NOMO-1 treated with dmso at 0.1 percent for 144 hours (cell line): ENCODE results near the gene SCN9A.
"Not testable (repeated sequence)": the region's sequence is repeated elsewhere in the genome, so short reads cannot be mapped to it uniquely, and the experiment has no call there.

ENCODE experiments used
- DNase-seq: peaks from one replicate; lab custom pipeline; 2025; ENCODE audit not compliant: unreplicated experiment; lab: John Stamatoyannopoulos, UW

SCN9A gene

DNA sequence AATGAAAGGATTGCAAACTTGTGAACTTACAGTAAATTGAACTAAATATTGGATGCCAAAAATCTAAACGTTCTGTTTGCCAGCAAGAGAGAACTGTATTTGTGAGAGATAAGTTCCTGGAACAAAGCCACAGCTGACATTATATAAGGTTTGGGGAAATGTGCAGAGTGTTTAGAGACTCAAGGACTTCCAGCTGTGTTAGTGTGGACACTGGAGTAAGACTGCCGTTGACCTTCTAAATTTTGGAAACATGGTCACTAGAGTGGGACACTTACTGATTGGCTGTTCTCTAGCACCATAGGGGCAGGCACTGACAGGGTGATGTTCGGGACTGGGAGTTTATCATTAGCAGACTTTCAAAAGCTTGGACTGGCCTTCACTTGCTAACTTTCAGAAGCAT, 40.5 kb downstream of the SCN9A start:
- no peak for DNase-seq

DNA sequence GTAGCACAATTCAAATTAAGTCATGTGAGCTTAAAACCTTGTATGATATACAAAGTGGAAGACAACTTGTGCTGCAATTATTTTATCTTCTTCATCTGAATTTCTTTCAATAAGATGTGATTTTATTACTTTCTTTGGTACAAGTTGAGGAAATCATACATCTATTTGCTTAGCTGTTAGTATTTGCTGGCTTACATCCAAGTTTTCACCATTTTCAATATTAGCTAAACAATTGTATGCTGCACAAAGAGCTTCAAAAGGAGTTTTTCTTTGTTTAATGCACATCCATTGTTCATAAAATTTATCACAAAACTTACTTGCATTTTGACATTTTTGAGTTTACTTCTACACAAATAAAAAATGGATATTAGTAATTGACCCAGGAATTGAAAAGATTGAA, 40.9 kb downstream of the SCN9A start:
- DNase-seq = no peak

DNA sequence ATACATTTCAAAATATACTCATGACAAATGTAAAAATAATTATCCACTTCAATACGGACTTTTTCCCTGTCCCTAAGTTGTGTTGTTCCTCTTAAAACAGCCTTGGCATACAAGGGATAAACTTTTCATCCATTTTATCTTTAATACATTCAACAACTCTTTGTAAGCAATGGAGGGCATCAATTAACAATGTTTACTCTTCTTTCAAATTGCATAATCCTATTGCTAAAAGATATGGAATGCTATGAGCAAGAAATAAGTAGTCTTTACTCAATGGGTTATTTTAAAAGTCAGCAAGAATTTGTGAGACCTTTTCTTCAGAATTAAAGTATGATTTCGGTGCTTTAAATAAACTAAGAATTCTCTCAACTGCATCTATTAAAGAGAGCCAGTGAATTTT, 41.9 kb downstream of the SCN9A start:
- DNase-seq = no peak

GRCh38 chr2:166332106-166332505, 43.6 kb downstream of the SCN9A start:
- DNase-seq = no peak

- no peak for DNase-seq
These were observed 44.3 kb downstream of the SCN9A start for GRCh38 chr2:166331468-166331867.

DNA sequence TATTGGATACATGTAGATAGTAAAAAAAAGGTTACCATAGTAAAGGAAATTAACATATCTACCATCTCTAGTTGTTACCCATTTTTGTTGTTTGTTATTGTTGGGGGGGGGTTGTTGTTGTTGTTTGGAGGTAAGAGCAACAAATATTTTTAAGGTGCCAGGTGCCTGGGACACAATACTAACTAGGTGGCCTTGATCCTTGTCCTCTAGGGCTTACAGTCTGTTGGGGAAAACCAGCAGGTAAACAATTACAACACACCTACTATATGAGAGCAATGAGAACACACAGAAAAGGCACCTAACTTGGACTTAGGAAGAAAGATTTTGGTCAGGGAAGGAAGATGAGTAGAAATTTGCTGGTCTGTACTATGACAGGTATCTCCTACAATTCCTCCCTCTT, 46.3 kb downstream of the SCN9A start:
- no peak for DNase-seq

DNA sequence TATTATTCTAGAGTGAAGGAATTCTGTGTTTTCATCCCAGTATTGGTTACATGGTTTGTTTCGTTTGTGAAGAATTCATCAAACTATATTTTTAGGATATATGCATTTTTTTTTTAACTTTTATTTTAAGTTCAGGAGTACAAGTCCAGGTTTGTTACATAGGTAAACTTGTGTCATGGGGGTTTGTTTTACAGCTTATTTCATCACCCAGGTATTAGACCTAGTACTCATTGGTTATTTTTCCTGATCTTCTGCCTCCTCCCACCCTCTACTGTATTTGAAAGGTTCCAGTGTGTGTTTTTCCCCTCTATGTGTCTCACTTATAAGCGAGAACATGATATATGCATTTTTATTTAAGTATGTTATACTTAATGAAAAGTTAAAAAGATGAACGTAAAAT, 47.6 kb downstream of the SCN9A start:
- DNase-seq = no peak

GRCh38 chr2:166321076-166321475, 54.7 kb downstream of the SCN9A start:
- DNase-seq = no peak

DNA sequence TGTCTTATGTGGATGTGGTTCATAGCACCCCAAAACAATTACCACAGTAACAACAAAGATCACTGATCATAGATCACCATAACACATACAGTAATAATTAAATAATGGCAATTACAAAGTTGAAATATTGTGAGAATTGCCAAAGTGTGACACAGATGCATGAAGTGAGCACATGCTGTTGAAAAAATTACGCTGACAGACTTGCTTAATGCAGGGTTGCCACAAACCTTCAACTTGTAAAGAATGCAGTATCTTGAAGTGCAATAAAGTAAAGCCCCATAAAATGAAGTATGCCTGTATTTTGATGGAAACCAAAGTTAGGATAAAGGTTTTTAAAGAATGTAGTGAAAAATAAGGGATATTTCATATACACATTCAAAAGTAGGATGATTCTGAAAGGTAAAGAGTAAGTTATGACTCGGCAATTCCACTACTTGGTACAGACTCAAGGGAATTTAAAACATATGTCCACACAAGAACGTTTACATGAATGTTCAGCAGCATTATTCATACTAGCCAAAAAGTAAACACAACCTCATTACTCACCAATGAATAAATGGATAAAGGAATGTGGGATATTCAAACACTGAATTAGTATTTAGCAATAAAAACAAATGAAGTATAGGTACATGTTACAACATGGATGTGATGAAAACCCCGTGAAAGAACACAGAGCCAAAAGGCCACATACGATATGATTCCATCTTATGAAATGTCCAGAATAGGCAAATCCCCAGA, 61.6 kb downstream of the SCN9A start:
- DNase-seq = no peak

GRCh38 chr2:166312863-166313262, 62.9 kb downstream of the SCN9A start:
- DNase-seq = not testable (repeated sequence)

DNA sequence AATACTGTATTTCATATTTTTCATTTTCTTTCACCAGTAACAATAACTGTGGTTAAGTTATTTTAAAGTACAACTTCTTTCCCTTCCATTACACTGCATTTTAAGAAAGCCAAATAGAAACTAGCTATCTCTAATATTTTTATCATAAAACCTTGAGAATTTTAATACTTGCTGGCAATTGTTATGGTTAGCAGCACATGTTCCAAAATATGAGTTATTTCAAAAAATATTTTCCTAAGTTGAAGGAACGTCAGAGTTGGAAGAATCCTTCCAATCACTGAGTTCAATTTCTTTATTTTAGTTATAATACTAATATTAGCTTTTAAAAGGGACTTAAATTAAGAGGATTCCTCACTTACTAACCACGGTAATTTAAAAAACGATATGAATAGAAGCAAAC, 68.4 kb downstream of the SCN9A start:
- DNase-seq = no peak

DNA sequence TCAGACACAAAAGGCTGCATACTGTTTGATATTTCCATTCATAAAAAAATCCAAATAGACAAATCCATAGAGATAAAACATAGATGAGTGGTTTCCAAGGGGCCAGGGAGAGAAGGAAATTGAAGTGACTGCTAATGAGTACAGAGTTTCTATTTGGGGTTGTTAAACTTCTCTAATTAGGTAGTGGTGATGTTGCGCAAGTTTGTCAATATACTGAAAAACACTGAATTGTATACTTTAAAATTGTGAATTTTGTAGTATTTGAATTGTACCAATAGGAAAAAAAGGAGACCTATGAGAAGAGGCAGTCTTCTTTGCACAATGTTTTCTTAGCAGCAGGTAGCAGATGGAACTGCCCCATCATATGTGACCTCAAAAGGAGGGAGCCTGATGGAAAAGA, 71.1 kb downstream of the SCN9A start:
- DNase-seq = no peak

DNA sequence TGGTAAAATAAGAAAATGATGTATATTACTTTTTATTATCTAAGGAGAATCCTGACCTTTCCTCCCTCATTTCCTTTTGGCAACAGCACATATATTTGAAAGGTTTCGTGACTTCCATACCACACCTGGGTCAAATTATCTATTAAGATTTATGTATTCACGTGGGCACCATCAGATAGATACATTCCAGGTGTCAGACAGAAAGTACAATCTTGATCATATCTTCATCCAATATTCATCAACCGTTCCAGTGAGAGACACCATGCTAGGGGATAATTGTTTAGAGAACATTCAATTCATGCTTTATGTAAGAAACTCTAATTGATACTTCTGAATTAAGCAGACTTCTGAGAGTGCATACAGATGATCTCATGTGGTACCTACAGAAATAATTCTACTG, 73.7 kb downstream of the SCN9A start:
- no peak for DNase-seq

- DNase-seq = no peak
These were observed 77.8 kb downstream of the SCN9A start for GRCh38 chr2:166297951-166298350.

GRCh38 chr2:166293984-166294383, 81.8 kb downstream of the SCN9A start:
- DNase-seq = no peak

GRCh38 chr2:166285215-166285614, 90.5 kb downstream of the SCN9A start:
- no peak for DNase-seq

GRCh38 chr2:166284359-166284758, 91.4 kb downstream of the SCN9A start:
- no peak for DNase-seq

DNA sequence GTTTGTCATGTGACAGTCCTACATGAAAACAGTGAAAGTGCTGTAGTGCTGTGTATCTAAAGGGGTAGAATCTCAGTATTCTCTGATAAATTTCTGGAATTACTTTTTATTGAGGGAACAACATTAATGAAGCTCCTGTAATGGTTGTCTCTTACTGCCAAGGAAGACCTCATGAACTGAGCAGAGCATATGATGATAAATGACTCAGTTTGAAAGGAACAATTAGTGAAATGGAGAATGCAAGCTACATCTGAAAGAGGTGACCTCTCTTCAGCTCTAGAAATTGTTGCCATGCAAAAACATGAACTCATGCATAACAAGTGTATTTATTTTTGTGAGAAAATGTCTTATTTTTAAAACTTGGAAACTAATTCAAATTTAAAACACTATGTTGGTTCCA, 93.6 kb downstream of the SCN9A start:
- no peak for DNase-seq

- no peak for DNase-seq
These were observed 96.9 kb downstream of the SCN9A start for GRCh38 chr2:166278856-166279255.

DNA sequence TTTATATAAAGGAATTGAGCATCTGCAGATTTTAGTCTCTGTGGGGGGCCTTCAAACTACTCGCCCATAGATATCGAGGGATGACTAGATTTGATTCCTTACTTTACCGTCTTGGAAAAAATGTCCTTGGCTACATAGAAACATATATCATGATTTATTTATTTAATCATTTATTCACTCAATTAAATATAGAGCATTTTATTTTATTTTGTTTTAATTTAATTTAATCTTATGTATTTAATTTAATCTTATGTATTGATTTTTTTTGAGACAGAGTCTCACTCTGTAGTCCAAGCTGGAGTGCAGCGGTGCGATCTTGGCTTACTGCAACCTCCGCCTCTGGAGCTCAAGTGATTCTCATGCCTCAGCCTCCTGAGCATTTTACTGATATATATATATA, 105.4 kb downstream of the SCN9A start:
- no peak for DNase-seq

GRCh38 chr2:166269322-166269721, 106.4 kb downstream of the SCN9A start:
- no peak for DNase-seq

- no peak for DNase-seq
These were observed 117.9 kb downstream of the SCN9A start for GRCh38 chr2:166257859-166258258.

DNA sequence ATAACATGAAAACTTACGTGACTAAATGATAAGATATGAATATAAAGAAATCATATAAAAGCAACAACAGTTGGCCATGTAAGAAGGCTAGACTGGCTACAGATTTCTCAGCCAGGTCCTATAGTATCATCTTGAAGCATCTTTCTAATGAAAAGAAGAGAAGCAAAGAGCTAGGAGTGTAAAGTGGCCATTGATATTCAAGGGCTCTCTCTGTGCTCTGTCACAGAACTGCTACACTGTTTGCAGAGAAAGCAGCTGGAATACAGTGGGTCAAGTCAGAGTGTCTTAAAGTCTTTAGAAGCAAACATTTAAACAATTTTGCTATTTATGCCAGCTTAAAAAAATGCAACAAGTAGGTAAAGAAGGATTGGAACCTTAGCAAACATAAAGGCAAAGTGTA, 118.8 kb downstream of the SCN9A start:
- DNase-seq = no peak
